HG03095 (cell line): ENCODE measurements around the gene DHRS12.

Source experiments
- ATAC-seq: cut with Tn5 transposase; IDR thresholded peaks from one replicate; pipeline ENCODE4 v1.9.1; 2021; ENCODE audit warnings: moderate library complexity; ENCODE audit not compliant: unreplicated experiment

The DHRS12 gene

GRCh38 chr13:51803422-51804294, at the start of gene DHRS12:
TSS of gene DHRS12 (minus strand) at chr13:51804163. CDS start at chr13:51799659, 4,504 bp downstream.
- peak; percentile 88 for ATAC-seq

DNA sequence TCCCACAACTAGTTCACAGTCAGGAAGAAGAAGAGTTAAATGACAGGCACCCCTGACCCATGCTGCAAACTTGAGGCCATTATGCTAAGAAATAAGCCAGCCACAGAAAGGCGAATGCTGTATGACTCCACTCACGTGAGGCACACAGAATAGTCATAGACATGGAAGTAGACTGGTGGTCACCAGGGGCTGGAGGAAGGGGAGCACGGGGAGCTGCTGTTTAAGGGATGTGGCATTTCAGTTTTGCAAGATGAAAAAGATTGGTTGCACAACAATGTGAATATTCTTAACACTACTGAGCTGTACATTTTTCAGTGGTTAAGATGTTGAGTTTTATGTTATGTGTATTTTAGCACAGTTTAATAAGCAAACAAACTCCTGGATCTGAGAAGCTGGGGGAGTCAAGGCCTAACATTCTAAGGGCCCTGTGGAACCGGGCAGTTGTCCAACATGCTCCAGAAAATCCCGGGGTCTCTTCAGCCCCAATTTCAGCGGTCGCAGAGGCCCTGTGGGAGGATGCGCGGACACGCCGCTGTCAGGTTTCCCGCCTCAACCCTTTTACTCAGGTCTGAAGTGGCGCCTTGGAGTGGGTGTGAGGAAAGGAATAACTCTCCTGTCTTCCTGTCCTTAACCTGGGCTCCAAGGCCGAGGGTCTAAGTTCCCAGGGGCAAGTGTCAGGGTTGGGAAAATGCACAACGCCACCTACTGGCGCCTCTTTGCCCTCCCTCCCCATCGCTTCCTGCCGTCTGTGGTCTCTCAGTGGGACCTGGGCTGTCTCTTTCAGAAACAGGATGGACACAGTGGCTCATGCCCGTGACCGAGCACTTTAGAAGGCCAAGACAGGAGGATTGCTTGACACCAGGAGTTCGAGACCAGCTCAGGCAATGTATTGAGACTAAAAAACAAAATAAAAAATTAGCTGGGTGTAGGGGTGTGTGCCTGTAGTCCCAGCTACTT, 45.5 kb upstream of the DHRS12 start:
- no peak for ATAC-seq

- no peak for ATAC-seq
Measured at GRCh38 chr13:51848674-51849073, 44.7 kb upstream of the DHRS12 start.

DNA sequence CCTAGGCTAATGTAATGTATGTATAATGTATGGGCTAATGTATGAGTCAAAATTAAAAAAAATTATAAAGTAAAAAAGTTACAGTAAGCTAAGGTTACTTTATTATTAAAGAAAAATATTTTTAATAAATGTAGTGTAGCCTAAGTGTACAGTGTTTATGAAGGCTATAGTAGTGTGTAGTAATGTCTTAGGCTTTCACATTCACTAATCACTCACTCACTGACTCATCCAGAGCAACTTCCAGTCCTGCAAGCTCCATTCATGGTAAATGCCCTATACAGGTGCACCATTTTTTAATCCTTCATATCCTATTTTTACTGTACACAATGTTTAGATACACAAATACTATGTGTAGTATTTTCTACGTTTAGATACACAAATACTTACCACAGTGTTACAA, 42.8 kb upstream of the DHRS12 start:
- ATAC-seq: no peak

DNA sequence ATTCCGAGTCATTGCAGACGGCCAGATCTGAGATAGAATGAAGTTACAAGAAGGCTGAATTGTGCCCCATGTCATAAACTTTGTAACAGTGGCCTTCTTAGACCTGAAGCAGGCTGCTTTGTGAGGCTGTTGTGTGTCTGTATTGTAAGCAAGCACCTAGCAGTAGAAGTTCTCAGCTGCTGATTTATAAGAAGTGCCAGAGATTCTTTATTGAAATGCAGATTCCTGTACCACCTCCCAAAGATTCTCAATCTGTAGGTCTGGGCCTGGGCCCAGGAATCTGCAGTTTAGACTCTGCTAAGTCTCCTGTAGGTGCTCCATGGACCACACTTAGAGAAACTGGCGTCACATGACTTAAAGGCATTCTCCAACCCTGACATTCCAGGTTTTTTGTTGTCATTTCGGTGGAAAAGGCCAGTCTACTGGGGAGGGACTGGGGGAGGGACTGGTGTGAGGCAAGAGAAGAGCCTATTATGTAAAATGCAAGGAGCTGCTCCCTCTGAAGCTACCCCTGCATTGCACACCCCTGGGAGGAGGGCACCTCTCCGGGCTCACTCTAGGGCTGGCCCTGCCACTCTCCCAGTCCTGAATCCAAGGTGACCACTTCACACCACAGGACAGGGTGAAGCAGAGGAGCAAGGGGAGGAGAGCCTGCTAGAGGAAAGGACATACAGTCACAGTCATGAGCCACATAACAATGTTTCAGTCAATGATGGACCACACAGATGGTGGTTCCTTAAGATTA, 41.8 kb upstream of the DHRS12 start:
- ATAC-seq: no peak

DNA sequence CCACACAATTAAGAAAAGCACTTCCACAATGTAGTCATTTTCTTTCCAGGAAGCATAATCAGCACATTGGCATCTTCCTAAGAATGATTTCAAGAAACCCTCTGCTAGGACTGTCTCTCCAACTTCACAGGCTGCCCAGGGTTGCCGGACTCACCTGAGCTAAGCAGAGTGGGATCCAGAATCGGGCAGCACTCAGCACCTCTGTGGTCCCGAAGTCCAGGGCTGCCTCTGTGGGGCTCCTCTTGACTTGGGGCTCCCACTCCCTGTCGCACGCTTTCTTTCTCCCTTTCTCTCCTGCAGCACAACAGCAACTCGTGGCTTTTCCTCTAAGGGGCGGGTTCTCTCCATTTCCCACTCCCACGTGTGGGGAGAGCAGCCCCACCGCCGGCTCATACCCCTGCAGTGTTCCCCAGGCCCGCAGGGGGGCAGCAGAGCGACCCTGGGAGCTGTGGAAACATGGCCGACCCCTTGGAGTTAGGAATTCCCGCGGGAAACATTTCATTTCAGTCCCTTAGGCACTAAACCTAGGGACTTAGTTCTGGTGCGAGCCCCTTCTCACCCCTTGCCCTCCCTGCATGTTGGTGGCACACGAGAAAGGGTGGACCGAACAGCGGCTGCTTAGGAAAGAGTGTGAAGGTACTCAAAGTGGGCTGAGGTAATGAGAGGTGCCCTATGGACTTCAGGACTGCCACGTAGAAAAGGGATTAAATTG, 41.1 kb upstream of the DHRS12 start, which contains the start of gene TMEM272:
Gene TMEM272 (minus strand): TSS at position 316 of the 712 bp plus-strand sequence. CDS start 6,647 bp downstream, outside the sequence.
- peak; percentile 53 for ATAC-seq

DNA sequence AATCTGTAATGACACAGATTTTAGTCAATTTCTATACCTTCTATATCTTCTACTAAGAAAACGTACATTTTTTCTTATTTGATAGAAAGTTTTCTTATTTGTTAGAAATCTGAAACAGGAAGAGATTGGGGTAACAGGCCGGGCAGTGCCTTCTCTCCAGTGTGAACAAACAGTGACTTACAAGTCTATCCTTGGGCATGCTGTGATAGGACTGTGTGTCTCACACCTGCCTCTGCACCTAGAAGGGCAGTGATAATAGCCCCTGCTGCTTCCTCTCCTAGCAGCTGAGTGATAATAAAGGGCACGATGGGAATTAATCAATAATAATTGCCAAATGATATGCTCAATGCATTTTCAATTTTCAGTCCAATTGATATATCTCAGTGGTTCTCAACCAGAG, 39.6 kb upstream of the DHRS12 start:
- ATAC-seq: no peak

DNA sequence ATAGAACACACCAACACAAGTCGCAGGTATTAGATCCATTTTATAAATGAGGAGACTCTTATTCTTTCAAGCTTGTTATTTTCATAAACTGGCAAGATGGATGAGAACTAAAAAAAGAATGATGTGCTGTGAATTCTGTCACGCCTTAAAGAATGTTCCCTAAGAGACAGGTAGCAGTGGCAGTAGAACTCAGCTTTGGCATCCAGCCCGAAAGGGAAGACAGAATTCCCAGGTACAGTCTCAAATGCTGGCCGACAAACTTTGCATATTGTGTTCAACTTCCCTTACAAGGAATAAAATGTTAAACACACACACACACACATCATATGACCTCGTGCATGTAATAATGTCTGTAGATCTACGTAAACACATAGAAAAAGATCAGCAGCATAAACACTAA, 37.8 kb upstream of the DHRS12 start:
- no peak for ATAC-seq

- ATAC-seq: no peak
Measured at GRCh38 chr13:51840917-51841316, 37.0 kb upstream of the DHRS12 start.

DNA sequence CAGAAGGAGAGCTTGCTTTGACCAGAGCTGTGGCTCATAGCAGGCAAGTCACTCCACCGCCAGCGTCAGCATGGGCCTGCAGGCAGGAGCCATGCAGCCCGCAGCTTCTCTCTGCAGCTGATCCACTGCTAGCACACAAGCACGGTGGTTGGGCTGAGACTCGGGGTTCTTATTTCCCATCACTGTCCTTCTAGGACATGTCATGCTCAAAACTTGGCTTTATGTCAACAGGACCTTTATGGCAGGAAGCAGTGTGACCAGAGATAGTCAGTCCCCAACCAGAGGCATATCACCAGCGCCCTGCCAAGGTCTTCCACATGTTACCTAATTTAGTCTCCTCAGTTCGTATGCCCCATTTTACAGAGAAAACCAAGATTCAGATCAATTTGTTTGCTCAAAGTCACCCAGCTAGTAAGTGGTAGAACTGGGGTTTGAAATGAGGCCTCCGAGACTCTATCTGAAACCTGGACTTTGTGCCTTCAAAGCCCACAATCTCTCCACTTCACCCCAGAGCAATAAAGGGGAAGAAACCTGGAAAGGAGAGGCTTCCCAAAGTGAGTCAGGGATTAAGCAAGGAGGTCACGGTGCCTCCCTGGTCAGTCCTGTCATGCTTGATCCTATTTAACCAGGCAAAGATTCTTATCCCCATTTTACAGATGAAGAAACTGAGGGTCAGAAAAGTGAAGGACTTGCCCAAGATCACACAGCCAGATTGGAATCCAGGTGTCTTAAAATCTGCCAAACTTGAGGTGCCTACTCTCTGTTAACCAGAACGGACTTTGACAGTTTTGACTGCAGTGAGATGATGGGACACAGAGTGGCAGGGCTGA, 36.0 kb upstream of the DHRS12 start:
- ATAC-seq: no peak

- ATAC-seq: no peak
Measured at GRCh38 chr13:51838240-51838846, 34.4 kb upstream of the DHRS12 start.

- ATAC-seq: no peak
Measured at GRCh38 chr13:51837016-51837415, 33.1 kb upstream of the DHRS12 start.

- ATAC-seq: no peak
Measured at GRCh38 chr13:51834581-51835171, 30.7 kb upstream of the DHRS12 start.

GRCh38 chr13:51833980-51834379, 30.0 kb upstream of the DHRS12 start:
- ATAC-seq: no peak

DNA sequence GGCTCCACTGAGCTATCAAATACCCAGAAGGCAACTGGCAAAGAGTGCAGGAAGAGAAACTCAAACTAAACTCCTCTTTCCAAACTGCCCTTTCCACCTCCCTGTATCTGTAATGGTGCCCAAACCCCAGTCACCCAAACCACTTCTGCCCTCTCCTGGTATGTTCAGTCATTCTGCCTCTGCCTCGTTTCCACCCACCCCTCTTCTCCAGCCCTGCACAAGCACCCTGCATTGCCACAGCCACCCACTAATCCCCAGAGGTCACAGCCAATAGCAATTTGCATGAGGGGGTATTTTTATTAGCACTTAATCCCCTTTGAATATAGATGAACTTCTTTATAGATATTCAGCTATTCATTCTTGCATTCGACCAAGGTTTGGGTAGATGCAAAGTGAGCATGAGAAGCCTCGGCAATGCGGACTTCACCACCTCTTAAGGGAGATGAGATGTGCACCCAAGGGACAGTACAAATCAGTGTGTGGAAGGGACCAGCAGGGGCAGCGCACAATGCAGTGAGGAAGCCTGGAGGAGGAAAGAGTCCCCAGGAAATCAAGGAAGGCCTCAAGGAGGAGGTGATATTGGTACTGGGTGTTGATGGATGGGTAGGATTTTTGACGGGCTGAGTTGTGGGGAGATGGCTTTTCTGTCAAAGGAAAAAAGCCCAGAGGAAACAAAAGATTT, 28.6 kb upstream of the DHRS12 start:
- ATAC-seq: peak; percentile 74

GRCh38 chr13:51831519-51831918, 27.6 kb upstream of the DHRS12 start:
- ATAC-seq: no peak

- ATAC-seq: no peak
Measured at GRCh38 chr13:51829568-51829899, 25.6 kb upstream of the DHRS12 start.
